Left renal cortex interstitium (tissue), 4 donors: ENCODE data around the gene DGKD. TPM values are rescaled to one million over a fixed set of nuclear protein-coding genes. Genes with fewer than 3 reads are reported as not detected.

Source experiments
- DNase-seq, 4 donors: peaks; one replicate each; pipeline ENCODE4 v3.0.0-alpha.2; 2013; ENCODE audit warnings: low read depth in 4 of 4, low spot score in 2 of 4, missing footprints in 1 of 4
- polyA plus RNA-seq, 4 donors: library from polyadenylated mRNA; unstranded; fragments of 120-200 nt; gene quantifications; one replicate each; pipeline ENCODE4 v1.2.1, GENCODE V29; 2013; ENCODE audit not compliant: insufficient read length in 4 of 4

DGKD gene
- polyA plus RNA-seq, 4 donors, result 16.9 to 36.2 (median 26.8) TPM

DNA sequence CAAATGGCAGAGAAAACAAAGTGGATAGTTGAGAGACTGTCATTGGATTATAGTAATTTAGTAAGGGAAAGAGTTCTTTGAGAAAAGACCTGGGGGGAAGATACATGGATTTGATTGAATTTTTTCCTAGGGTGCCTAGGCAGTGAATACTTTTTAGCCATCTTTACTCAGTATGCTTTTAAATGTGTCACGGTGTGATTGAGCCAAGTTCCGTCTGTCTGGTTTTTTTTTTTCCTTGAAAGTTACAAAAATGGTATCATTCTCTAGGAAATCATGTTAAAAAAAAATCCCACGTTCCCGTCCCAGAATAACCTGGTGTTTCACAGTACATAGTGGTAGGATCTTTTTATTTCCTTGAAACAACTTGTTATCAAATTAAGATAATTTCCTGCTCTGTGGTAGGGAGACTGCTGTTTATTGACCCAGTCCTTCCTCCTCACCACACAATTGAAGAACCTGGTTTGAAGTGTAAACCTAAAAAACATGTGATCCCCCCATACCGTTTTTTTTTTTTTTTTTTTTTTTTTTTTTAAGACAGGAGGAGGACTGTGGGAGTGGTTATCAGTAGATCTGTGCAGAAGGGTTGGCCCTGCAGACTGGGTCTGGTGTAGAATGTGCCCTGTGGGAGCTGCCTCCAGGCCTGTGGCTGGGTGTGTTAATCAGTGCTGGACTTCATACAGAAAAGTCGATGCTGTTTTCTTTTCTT is 55.1 kb downstream of the DGKD start:
- no peak for DNase-seq

DNA sequence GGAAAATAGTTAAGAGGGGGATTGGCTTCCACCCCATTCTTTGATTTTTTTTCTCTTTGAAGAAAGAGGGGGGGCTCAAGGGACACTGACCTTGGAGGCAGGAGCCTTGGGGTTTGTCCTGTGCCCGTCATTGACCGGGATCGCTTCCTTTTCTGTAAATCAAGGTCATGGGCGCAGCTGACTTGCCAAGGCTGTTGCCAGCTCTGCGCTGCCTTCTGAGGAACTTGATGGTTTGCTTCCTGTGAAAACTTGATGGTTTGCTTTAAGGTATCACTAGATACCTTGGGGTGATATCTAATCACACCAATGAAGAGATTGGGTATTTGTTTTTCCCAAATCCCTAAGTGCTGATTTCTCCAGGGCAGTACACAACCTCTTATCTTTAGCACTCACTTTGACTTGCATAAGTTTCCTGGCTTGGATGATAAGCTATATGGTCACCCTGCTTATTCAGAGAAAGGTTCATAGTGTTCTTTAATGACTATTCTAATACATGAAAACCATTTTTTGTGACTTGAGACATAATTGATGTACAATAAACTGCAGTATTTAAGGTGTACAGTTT is 56.0 kb downstream of the DGKD start:
- DNase-seq, result no peak

- no peak for DNase-seq
These were observed 56.9 kb downstream of the DGKD start for GRCh38 chr2:233411162-233411561.

DNA sequence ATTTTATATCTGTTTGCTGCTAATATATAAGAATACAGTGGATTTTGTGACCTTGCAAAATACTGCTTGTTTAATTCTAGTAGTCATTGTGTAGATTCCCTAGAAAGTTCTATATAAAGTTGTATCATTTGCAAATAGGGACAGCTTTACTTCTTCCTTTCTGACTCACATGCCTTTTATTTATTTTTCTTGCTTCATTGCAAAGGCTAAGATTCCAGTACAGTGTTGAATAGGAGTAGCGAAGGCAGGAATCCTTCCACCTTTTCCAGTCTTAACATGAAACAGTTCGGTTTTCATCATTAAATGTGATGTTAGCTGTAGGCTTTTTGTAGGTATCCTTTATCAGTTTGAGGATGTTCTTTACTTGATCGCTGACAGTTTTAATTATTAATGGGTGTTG is 58.1 kb downstream of the DGKD start:
- DNase-seq, result no peak

- no peak for DNase-seq
These were observed 58.8 kb downstream of the DGKD start for GRCh38 chr2:233413046-233413445.

- no peak for DNase-seq
These were observed 59.4 kb downstream of the DGKD start for GRCh38 chr2:233413559-233414272.

DNA sequence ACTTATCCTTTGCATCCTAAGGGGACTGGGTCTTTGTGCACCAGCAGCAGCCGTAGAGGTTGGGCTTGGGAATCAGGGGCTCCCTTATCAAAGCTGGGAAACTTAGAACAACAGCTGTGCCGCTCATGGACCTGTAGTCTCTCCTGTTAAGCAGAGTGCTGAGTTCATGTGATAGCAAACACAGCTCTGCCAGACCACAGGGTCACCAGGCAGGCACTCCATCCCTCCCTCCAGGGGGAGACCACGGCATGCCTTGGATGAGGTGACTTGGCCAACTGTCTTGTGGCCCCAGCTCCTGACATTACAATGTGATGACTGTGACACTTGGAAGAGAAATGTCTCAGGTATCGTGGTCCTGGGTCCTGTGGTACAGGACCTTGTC is 60.0 kb downstream of the DGKD start:
- DNase-seq, result no peak

- no peak for DNase-seq
These were observed 60.7 kb downstream of the DGKD start for GRCh38 chr2:233414777-233415570.

- no peak for DNase-seq
These were observed 61.9 kb downstream of the DGKD start for GRCh38 chr2:233416199-233416598.

DNA sequence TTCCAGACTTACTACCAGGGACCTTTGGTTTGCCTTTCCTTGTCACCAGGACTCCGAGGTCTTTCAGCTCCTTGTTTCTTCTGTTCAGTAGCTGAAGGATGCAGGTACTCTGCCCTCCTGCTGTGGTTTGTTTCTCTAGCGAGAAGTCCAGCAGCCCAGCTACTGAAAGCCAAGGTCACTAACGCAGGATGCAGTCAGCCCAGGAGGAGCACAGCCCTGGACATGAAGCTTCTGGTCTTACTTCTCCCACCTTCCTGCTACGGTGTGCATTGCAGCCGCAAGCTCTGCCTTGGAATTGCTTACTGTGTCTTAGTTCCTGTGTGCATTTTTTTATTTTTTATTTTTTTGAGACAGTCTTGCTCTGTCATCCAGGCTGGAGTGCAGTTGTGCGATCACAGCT is 62.4 kb downstream of the DGKD start:
- no peak for DNase-seq

DNA sequence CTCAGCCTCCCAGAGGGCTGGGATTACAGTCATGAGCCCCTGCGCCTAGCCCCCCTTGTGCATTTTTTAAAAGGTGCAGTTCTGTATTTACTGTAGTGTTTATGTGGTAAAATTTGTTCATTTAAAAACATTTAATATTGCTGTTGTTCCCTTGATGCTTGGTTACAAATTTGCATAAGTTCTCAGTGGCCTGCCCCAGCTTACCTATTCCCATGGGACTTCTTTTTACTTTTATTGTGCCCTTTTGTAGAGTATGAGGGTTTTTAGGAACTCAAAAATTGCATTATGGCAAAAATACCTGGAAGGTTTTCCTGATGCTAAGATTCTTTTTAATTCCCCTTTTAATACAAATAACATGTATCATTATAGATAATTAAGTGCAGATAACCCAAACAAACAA is 63.0 kb downstream of the DGKD start:
- DNase-seq, result no peak

DNA sequence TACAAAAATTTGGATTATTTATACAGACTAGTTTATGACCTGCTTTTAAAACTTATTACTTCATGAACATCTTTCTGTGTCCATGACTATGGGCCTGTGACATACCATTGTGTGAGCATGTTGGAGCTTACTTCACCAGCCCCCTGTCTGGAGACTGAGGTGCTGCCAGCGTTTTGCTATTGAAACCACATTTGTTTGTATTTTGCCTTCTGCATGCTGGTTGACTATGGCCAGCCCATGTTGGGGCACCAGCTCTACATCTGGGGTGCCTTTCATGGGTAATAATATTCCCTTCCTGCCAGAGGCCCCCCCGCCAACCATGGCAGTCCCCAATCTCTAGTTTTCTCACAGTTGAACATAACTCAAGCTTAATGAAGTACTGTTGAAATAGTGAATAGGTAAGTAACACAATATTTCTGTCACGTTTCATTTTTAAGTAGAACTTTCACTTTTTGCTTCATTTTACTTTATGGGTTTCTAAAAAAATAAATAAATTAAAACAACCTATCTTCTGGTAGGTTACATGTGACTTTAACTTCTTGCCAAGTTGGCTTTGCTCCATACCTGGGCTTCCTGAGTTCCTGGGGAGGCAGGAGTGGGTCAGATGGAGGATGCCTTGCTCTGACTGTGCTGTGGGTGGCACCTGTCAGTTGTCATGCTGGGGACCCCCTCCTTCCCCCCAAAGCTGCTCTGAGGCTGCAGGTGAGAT is 63.9 kb downstream of the DGKD start:
- no peak for DNase-seq

DNA sequence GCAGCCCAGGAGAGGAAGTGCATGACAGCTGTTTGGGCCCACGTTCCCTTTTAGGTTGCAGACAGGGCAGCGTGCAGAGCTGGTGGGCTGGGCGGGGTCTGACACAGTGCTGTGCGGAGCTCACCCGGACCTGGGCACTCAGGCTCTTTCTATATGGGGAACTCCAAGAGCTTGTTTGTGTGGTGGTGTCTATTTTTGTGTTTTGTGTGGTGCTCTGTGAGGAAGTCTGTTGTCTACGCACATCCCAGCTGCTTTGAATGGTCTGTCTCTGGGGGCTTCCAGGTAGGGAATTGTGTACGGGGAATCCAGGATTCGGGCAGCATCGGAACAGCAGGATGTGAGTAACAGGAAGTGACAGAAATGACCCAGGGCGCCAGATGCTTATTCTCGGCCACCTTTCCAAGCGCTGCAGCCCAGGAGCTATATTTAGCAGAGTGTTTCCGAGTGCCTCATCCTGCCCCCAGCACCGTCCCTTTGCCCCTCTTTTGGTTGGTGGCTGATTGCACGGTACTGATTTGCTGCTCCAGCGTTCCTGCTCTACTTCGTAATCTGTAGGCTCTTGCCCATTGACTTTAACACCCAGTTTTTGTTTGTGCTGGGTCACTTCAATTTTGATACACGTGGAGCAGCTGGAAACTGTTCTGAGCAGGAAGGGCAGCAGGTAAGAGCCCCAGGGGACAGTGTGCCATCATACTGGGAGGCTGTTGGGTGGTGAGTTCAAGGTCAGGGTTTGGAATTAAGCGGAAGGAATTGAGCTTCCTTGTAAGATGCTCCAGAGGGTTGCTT is 64.7 kb downstream of the DGKD start:
- no peak for DNase-seq

DNA sequence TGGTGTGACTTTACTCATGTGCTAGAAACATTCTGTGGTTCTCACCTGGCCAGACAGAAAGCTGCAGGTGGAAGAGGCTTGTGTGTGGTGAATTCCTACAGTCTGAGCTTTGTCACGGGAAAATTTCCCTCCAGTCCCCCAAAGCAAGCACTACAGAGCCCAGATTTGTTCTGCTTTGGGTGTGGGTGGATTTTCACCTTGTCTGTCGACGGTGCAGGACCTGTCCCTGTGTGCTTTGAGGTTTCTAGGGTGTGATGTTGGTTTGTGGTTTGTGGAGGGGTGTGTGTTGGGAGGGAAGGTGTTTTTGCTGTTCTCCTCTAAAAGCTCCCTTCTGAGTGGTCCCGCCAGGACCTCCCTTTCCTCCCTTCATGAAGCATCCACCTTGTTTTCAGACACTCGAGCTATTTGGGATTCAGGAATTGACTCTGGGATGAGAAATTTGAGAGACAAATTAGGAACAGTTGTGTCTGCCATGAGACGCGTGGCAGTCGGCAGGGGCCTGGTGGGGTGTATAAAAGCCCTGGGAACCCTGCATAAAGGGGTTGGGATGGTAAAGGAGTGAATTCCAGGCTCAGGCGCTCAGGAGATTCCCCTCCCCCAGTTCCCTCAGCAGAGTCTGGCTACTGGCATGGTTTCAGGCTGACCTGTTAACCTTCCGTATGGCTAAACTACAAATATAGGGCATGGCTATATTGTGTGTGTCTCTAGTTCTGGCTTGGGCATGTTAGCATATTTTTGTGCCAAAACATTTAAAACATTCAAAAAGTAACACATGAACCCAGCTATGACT is 65.5 kb downstream of the DGKD start:
- no peak for DNase-seq

- DNase-seq, result no peak
These were observed 67.0 kb downstream of the DGKD start for GRCh38 chr2:233421091-233421816.

DNA sequence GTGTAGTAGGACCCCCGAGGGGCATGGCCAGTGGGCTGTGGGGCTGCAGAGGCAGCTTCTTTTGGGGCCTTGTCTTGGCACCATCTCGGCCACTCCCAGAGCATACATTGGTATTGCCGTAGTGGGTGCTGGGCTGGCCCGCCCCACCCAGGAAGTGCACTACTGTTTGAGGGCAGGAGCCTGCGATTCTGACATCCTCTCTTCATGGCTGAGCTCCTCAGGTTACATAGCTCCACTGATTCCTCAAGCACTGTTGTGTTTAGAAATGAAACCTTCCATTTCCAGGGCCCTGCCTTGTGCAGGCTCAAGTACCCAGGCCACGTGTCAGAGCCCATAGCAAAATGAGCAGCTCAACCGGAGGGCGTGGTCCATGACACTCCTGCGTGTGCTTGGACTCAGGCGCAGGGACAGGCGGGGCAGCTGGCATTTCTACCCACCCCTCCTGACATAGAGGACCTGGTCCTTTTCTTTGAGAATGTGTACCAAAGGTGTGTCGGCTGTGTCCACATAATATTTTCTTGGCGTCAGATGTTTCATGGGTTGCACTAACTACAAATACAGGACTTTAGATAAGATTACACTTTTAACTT is 67.9 kb downstream of the DGKD start:
- DNase-seq, result no peak

GRCh38 chr2:233422649-233423551 is 68.6 kb downstream of the DGKD start:
- DNase-seq, result no peak
